Muscle layer of duodenum (tissue), 2 donors: Measurements from ENCODE around the gene BTBD9.
"Not testable (repeated sequence)": the region's sequence is repeated elsewhere in the genome, so short reads cannot be mapped to it uniquely, and the experiment has no call there.

Experiments used
- H3K27ac ChIP-seq: one replicate; pipeline ENCODE4 v1.7.0; 2013; ENCODE audit warnings: mild to moderate bottlenecking, low read length
- H3K27me3 ChIP-seq: one replicate; pipeline ENCODE4 v1.7.0; 2013; ENCODE audit warnings: low read depth, mild to moderate bottlenecking, control low read depth, low read length
- H3K36me3 ChIP-seq, 2 donors: one replicate each; pipeline ENCODE4 v1.7.0; 2013; ENCODE audit warnings: low read length in 2 of 2, control low read depth in 1 of 2, mild to moderate bottlenecking in 1 of 2; ENCODE audit not compliant: insufficient read depth in 2 of 2, control insufficient read depth in 1 of 2
- H3K4me1 ChIP-seq, 2 donors: one replicate each; pipeline ENCODE4 v1.7.0; 2013; ENCODE audit warnings: low read length in 2 of 2, mild to moderate bottlenecking in 2 of 2, control low read depth in 1 of 2, moderate library complexity in 1 of 2; ENCODE audit not compliant: insufficient read depth in 2 of 2, control insufficient read depth in 1 of 2
- H3K4me3 ChIP-seq, 2 donors: one replicate each; pipeline ENCODE4 v1.7.0; 2013; ENCODE audit warnings: low read length in 2 of 2, low read depth in 1 of 2, mild to moderate bottlenecking in 1 of 2
- H3K9me3 ChIP-seq, 2 donors: one replicate each; pipeline ENCODE4 v1.7.0; 2013; ENCODE audit warnings: low read length in 2 of 2, control low read depth in 1 of 2, mild to moderate bottlenecking in 1 of 2; ENCODE audit not compliant: control insufficient read depth in 1 of 2
- donor health status: healthy.

BTBD9 gene

DNA sequence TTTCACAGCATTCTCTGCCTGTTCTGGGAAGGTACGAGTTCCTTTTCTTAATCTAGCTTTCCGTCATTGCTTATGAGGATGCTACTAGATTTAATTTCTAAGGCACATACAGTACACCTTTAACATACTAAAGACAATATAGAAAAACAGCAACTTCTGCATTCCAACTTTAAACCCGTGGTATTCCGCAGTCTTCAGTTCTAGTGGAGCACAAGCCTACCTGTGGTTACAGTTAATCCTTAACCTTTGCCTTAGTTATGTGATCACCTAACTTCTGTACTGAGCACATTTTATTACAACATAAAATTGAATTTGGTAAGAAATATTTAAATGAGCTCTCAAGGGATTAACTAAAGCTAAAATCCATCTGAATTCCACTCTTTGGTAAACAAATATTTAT lies 289.5 kb downstream of the BTBD9 start:
- Histone ChIP-seq H3K4me3 (no peak overlapping the region), H3K27me3 (no peaks in the 10 kb centered on the region), H3K36me3 (no peaks in the 10 kb centered on the region), H3K4me1 (peaks cover 0 to 24% of the 10 kb centered on the region in 2 donors), H3K9me3 (no peaks in the 10 kb centered on the region), H3K27ac (peak overlapping the region; percentile 71)

GRCh38 chr6:38349795-38350194 lies 289.9 kb downstream of the BTBD9 start:
- Histone ChIP-seq H3K27ac (peak overlapping the region; percentile 71), H3K4me3 (no peak overlapping the region), H3K27me3 (no peaks in the 10 kb centered on the region), H3K9me3 (no peaks in the 10 kb centered on the region), H3K4me1 (peaks cover 0 to 22% of the 10 kb centered on the region in 2 donors), H3K36me3 (no peaks in the 10 kb centered on the region)

DNA sequence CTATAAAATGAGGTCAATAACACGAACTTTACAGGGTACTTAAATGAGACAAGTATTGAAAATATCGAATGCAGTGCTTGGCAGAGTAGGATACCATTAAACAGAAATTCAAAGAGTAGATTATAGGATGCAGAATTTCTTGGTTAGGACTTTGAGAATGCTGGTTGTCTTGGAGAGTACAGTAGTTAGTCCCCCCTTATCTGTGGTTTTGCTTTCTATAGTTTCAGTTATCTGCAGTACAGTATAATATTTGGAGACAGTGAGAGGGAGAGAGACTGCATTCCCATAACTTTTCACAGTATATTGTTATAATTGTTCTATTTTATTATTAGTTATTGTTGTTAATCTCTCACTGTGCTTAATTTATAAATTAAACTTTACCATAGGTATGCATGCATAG lies 290.5 kb downstream of the BTBD9 start:
- Histone ChIP-seq H3K27ac (no peak overlapping the region), H3K36me3 (no peaks in the 10 kb centered on the region), H3K27me3 (no peaks in the 10 kb centered on the region), H3K4me1 (peaks cover 0 to 18% of the 10 kb centered on the region in 2 donors), H3K4me3 (no peak overlapping the region), H3K9me3 (no peaks in the 10 kb centered on the region)

GRCh38 chr6:38348371-38348770 lies 291.4 kb downstream of the BTBD9 start:
- H3K4me3 ChIP-seq, result no peak overlapping the region
- H3K36me3 ChIP-seq, result no peaks in the 10 kb centered on the region
- no peaks in the 10 kb centered on the region for H3K27me3 ChIP-seq
- no peaks in the 10 kb centered on the region for H3K9me3 ChIP-seq
- peaks cover 0 to 18% of the 10 kb centered on the region in 2 donors for H3K4me1 ChIP-seq
- no peak overlapping the region for H3K27ac ChIP-seq

GRCh38 chr6:38347829-38348228 lies 291.9 kb downstream of the BTBD9 start:
- H3K36me3 ChIP-seq, H3K4me3 ChIP-seq, H3K27ac ChIP-seq, H3K9me3 ChIP-seq, H3K27me3 ChIP-seq: not testable (repeated sequence)
- peaks cover 0 to 18% of the 10 kb centered on the region in 2 donors for H3K4me1 ChIP-seq

DNA sequence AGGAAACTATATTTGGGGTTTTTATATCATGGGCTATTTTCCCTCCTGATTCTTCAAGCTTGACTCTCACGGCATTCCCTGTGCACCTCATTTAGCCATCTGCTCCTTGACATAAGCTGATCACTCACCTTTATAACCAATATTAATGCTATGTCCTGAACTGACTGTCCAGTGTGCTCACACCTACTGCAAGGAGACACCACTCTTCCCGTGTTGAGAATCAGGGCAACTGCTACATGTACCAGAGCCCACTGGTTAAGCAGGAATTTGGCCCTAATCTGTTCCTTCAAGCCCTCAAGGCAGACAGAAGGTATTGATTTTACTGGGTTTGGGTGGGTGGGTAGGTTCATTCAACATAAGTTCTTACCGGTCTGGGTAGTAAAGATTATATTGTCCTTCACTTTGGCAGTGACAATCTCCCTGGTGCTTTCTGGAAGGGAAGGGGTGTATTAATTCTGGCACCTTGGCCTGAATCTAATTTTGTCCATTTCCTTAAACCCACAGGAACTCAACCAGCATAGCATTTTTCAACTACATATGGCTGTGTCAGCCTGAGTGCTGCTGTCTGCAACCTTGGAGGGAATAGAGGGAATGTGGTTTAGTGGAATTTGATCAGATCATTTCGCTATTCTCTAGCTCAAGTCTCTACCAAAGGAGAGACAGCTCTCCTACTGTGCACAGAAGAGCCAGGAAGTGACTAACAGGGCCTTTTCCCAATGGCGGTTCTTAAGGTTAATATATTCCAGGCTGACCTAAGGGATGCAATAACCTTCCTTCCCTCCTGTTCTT lies 293.2 kb downstream of the BTBD9 start:
- H3K9me3 ChIP-seq, result no peaks in the 10 kb centered on the region
- no peak overlapping the region for H3K27ac ChIP-seq
- peaks cover 0 to 15% of the 10 kb centered on the region in 2 donors for H3K4me1 ChIP-seq
- H3K4me3 ChIP-seq, result no peak overlapping the region
- H3K36me3 ChIP-seq, result no peaks in the 10 kb centered on the region
- no peaks in the 10 kb centered on the region for H3K27me3 ChIP-seq

GRCh38 chr6:38345586-38345985 lies 294.1 kb downstream of the BTBD9 start:
- Histone ChIP-seq H3K9me3 (no peaks in the 10 kb centered on the region), H3K36me3 (no peaks in the 10 kb centered on the region), H3K27ac (no peak overlapping the region), H3K4me3 (no peak overlapping the region), H3K4me1 (peaks cover 0 to 6% of the 10 kb centered on the region in 2 donors), H3K27me3 (no peaks in the 10 kb centered on the region)

DNA sequence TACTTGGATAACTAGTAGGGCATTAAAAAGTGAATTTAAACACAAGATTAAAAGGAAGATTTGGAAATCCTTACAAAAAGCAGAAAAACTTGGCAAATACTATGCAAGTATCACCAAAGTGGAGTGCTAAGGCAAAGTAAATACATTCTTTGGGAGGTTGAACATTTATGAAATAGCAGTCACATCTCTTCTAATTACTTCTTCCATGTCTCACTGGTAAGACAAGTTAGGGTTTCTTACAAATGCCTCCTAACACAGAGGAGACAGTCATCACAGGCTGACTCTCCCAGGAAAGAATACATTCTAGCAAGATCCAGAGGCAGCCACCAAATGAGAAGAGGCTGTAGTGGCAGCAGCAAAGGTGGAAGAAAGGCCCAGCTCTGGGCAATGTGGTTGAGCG lies 298.2 kb downstream of the BTBD9 start:
- H3K36me3 ChIP-seq, result no peaks in the 10 kb centered on the region
- H3K9me3 ChIP-seq, result no peaks in the 10 kb centered on the region
- no peak overlapping the region for H3K4me3 ChIP-seq
- no peak overlapping the region for H3K27ac ChIP-seq
- no peaks in the 10 kb centered on the region for H3K4me1 ChIP-seq
- no peaks in the 10 kb centered on the region for H3K27me3 ChIP-seq

DNA sequence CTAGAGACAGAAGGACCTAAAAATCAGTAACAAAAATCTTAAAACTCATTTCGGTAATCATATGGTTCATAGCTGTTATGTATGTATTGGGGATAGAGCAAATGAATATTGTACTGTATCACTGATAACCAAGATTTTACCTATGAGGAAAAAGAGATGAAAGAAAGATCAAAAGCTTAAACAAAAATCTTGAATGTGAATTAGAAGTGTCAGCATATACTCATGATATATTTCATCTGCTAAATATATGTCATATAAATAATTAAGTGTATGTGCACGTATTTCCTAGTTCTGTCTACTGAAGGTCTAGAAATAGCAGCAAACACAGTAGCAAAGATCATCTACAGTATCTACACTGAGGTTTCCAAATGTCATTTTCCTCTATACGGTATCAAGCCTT lies 299.8 kb downstream of the BTBD9 start:
- H3K9me3 ChIP-seq, result no peaks in the 10 kb centered on the region
- no peak overlapping the region for H3K4me3 ChIP-seq
- H3K4me1 ChIP-seq, result no peaks in the 10 kb centered on the region
- no peaks in the 10 kb centered on the region for H3K27me3 ChIP-seq
- no peak overlapping the region for H3K27ac ChIP-seq
- no peaks in the 10 kb centered on the region for H3K36me3 ChIP-seq

GRCh38 chr6:38337819-38338465 lies 301.8 kb downstream of the BTBD9 start:
- Histone ChIP-seq H3K36me3 (no peaks in the 10 kb centered on the region), H3K27me3 (no peaks in the 10 kb centered on the region), H3K9me3 (no peaks in the 10 kb centered on the region), H3K4me3 (no peak overlapping the region), H3K4me1 (no peaks in the 10 kb centered on the region), H3K27ac (no peak overlapping the region)

DNA sequence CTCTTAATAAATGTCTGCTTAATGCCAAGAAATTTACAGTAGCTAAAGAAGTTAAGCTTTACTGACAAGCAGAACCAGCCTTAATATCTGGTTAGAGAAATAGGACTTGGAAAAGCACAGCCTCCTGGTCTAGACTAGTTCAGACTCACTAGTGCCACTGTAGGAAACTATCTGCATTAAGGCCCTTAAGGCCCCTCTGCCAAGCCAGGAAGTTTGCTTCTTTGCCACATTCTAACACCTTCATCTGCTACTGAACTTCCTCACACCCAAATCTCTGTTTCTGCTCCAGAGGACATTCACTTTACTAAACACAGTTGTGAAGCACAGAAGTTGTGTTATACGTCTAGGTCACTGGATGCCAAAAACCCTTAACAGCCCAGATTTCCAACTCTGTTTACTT lies 302.8 kb downstream of the BTBD9 start:
- no peak overlapping the region for H3K27ac ChIP-seq
- no peaks in the 10 kb centered on the region for H3K4me1 ChIP-seq
- no peak overlapping the region for H3K4me3 ChIP-seq
- H3K36me3 ChIP-seq, result no peaks in the 10 kb centered on the region
- no peaks in the 10 kb centered on the region for H3K27me3 ChIP-seq
- no peaks in the 10 kb centered on the region for H3K9me3 ChIP-seq
